HepG2 (cell line): ENCODE results near the gene TUBGCP6. TPM values are rescaled to one million over a fixed set of nuclear protein-coding genes. Genes with fewer than 3 reads are reported as not detected.

Experiments
- ATAC-seq: fragments of 200-7000 bp; cut with Tn5 transposase; 3 replicates; pipeline ENCODE4 v1.9.1; 2020; ENCODE audit warnings: mild to moderate bottlenecking, moderate library complexity
- BruUV-seq: library from RNA; stranded (reverse); fragments of 400-500 nt; replicated peaks from 2 replicates; lab custom pipeline; 2021; lab: Mats Ljungman, UMichigan
- CTCF ChIA-PET: fragments of 300-600 bp; formaldehyde crosslinking; extraction: SDS; loops from one replicate; lab custom pipeline; 2021; ENCODE audit warnings: low total read pairs, inconsistent platforms, low intra/inter-chr PET ratio; lab: Yijun Ruan, JAX
- POLR2A ChIA-PET: fragments of 350-600 bp; sonication (Branson Sonifier 250); formaldehyde crosslinking; loops from one replicate; lab custom pipeline; 2020; ENCODE audit warnings: antibody characterized with exemption, inconsistent platforms; lab: Yijun Ruan, JAX
- DNase-seq: peaks from one replicate; pipeline ENCODE4 v3.0.0-alpha.2; 2015; ENCODE audit warnings: low spot score
- FAIRE-seq: peaks from 3 replicates; lab custom pipeline; 2011; peaks lifted over from hg19 to GRCh38; lab: Jason Lieb, UNC
- H2AFZ ChIP-seq: one replicate; pipeline ENCODE4 v1.6.1; 2011; ENCODE audit warnings: low read length, inconsistent platforms
- H3K27ac ChIP-seq: fragments of 300-600 bp; 3 replicates; pipeline ENCODE4 v1.8.0; 2011; ENCODE audit warnings: mixed run types, mild to moderate bottlenecking, mixed read lengths, low read length, inconsistent platforms; ENCODE audit not compliant: insufficient read depth; ENCODE audit errors: extremely low read length
- H3K27me3 ChIP-seq, 2 experiments: fragments of 200-600 bp in 1 of 2; 2 replicates in 1 of 2; 3 replicates in 1 of 2; pipeline versions ENCODE4 v1.6.0 to v1.8.0; 2011; ENCODE audit warnings: low read length in 2 of 2, mild to moderate bottlenecking in 2 of 2, moderate library complexity in 2 of 2, inconsistent platforms in 1 of 2; ENCODE audit not compliant: insufficient read depth in 2 of 2, control insufficient read depth in 1 of 2
- H3K36me3 ChIP-seq, 2 experiments: fragments of 200-600 bp in 1 of 2; replicated peaks in 1 of 2; 2 replicates in 1 of 2; 3 replicates in 1 of 2; pipeline versions ENCODE4 v1.5.1 to v1.8.0; 2011; ENCODE audit warnings: low read length in 2 of 2, inconsistent platforms in 1 of 2; ENCODE audit not compliant: insufficient read depth in 2 of 2, control insufficient read depth in 1 of 2
- H3K4me1 ChIP-seq: 2 replicates; pipeline ENCODE4 v1.5.1; 2012; ENCODE audit warnings: low read length, inconsistent platforms; ENCODE audit not compliant: insufficient read depth
- H3K4me2 ChIP-seq: 2 replicates; pipeline ENCODE4 v1.6.0; 2011; ENCODE audit warnings: low read depth, low read length, inconsistent platforms
- H3K4me3 ChIP-seq, 3 experiments: fragments of 200-600 bp in 1 of 3; sonication (generic), shearing (Covaris generic) in 1 of 3; replicated peaks in 1 of 3; 2 replicates each; pipeline ENCODE4 v1.5.1; 2011 to 2016; ENCODE audit warnings: low read length in 3 of 3, inconsistent platforms in 2 of 3, low read depth in 2 of 3, mild to moderate bottlenecking in 2 of 3, control low read depth in 1 of 3, mixed read lengths in 1 of 3; ENCODE audit not compliant: insufficient read depth in 1 of 3
- H3K79me2 ChIP-seq: one replicate; pipeline ENCODE4 v1.6.1; 2011; ENCODE audit warnings: low read length, inconsistent platforms; ENCODE audit not compliant: insufficient read depth
- H3K9ac ChIP-seq: 2 replicates; pipeline ENCODE4 v1.6.0; 2011; ENCODE audit warnings: mild to moderate bottlenecking, low read depth, low read length, inconsistent platforms; ENCODE audit not compliant: insufficient read depth
- H3K9me3 ChIP-seq: 2 replicates; pipeline ENCODE4 v1.5.1; 2012; ENCODE audit warnings: mild to moderate bottlenecking, low read length
- H4K20me1 ChIP-seq: 2 replicates; pipeline ENCODE4 v1.6.0; 2011; ENCODE audit warnings: inconsistent platforms, mild to moderate bottlenecking, low read length, moderate library complexity; ENCODE audit not compliant: insufficient read depth
- CENPT ChIP-seq: sonication (generic); formaldehyde crosslinking; IDR thresholded peaks from 2 replicates; pipeline ENCODE4 v1.8.0; 2022; ENCODE audit warnings: low read depth, mild to moderate bottlenecking, moderate library complexity, missing genetic modification reagents
- CTCF ChIP-seq: sonication (generic); formaldehyde crosslinking; IDR thresholded peaks from 2 replicates; pipeline ENCODE4 v1.5.0; 2020; ENCODE audit warnings: mild to moderate bottlenecking, missing genetic modification reagents, moderate library complexity
- HNF1B ChIP-seq: sonication (generic); formaldehyde crosslinking; IDR thresholded peaks from 2 replicates; pipeline ENCODE4 v1.5.1; 2020; ENCODE audit warnings: mild to moderate bottlenecking, moderate library complexity, missing genetic modification reagents
- KMT2B ChIP-seq: IDR thresholded peaks from 2 replicates; pipeline ENCODE4 v1.6.1; 2016; ENCODE audit warnings: missing genetic modification reagents, missing compliant biosample characterization
- MAFK ChIP-seq, 2 experiments: IDR thresholded peaks in 1 of 2; conservative IDR thresholded peaks in 1 of 2; 2 replicates each; pipeline ENCODE4 v1.6.1; 2011; ENCODE audit warnings: improper control_type of control experiment in 2 of 2, low read length in 2 of 2
- MBNL3 ChIP-seq: fragments of 250-450 bp; sonication (Bioruptor Pico); conservative IDR thresholded peaks from 2 replicates; pipeline ENCODE4 v1.8.0; 2022; ENCODE audit warnings: mild to moderate bottlenecking, inconsistent platforms
- NR2C2 ChIP-seq: sonication (generic); formaldehyde crosslinking; IDR thresholded peaks from 2 replicates; pipeline ENCODE4 v1.4.0; 2020; ENCODE audit warnings: missing genetic modification reagents, mild to moderate bottlenecking, moderate library complexity, borderline replicate concordance
- SIX4 ChIP-seq: sonication (generic); formaldehyde crosslinking; IDR thresholded peaks from 2 replicates; pipeline ENCODE4 v1.4.0; 2020; ENCODE audit warnings: missing genetic modification reagents
- YEATS2 ChIP-seq: sonication (generic); formaldehyde crosslinking; IDR thresholded peaks from 2 replicates; pipeline ENCODE4 v1.4.0; 2020; ENCODE audit warnings: missing genetic modification reagents, borderline replicate concordance
- WGBS: methylation state at CpG from one replicate; pipeline ENCODE4 v1.1.6; 2017; ENCODE audit warnings: low lambda C conversion rate; 5-methylcytosine and 5-hydroxymethylcytosine counted together
- in situ Hi-C: cut with HindIII; loops from 2 replicates; pipeline ENCODE4 v1.10.0; 2017; ENCODE audit warnings: low pct_unique_long_range_greater_than_20kb; ENCODE audit not compliant: extremely low pct_ligation_motif_present
- intact Hi-C: fragments of 100-400 bp; cut with micrococcal nuclease; formaldehyde crosslinking; loops from one replicate; pipeline ENCODE4 v1.10.0; 2022; ENCODE audit not compliant: unreplicated experiment
- polyA plus RNA-seq, 8 experiments: library from polyadenylated mRNA; depleted of rRNA in 3 of 8; stranded (reverse) in 7 of 8; unstranded in 1 of 8; fragments of >200 nt; fragmentation: Illumina TruSeq in 4 of 8; extraction: Trizol in 4 of 8; gene quantifications; 2 replicates each; pipeline versions ENCODE4 v1.2.1 to v1.2.3, GENCODE V29; 2011 to 2016; ENCODE audit warnings: low read depth in 4 of 8, missing spikeins in 1 of 8, mixed read lengths in 1 of 8; ENCODE audit not compliant: insufficient read depth in 1 of 8
- total RNA-seq, 5 experiments: library from RNA; depleted of rRNA; stranded (reverse); fragments of >200 nt; fragmentation: Illumina TruSeq; extraction: Trizol; gene quantifications; 2 replicates each; pipeline ENCODE4 v1.2.3, GENCODE V29; 2016; ENCODE audit warnings: low read depth in 1 of 5

TUBGCP6 gene
- total and polyA plus RNA-seq, 2 of the 13 experiments (the other 11 are each of a cell fraction or from before 2014, with no cell fraction given) = 14.6 to 15.7 TPM

GRCh38 chr22:50238755-50239154 is 6.1 kb downstream of the TUBGCP6 start:
- WGBS = 90% methylated on average over 7 of the region's 9 CpGs
- no TSS peak for BruUV-seq
- intact Hi-C loops = no loop called here

GRCh38 chr22:50236731-50237409 is 8.0 kb downstream of the TUBGCP6 start:
- 79% methylated on average over 9 of the region's 11 CpGs for WGBS
- no peak for DNase-seq
- Histone ChIP-seq H3K27me3 (no peaks in the 10 kb centered on the region), H3K4me1 (peaks cover 8% of the 10 kb centered on the region; the same call in 1 of the 2 replicates), H2AFZ (no peak overlapping the region), H3K9me3 (no peaks in the 10 kb centered on the region), H3K4me2 (no peak overlapping the region), H3K4me3 (no peak overlapping the region), H3K36me3 (peaks cover 15 to 23% of the 10 kb centered on the region in 2 experiments; a peak in 4 of 5 replicates), H3K9ac (no peak overlapping the region), H4K20me1 (peaks cover 10% of the 10 kb centered on the region), H3K27ac (no peak overlapping the region), H3K79me2 (peaks cover 30% of the 10 kb centered on the region)
- ChIA-PET POLR2A (interaction anchor here (0.7 kb wide), 1 partner anchor 9 kb away, joined by 3 read pairs; no protein-coding TSS in a partner anchor), CTCF (interaction anchor here (0.7 to 1.2 kb wide), 2 partner anchors 88 to 90 kb away, joined by 3 to 6 read pairs; no protein-coding TSS in a partner anchor)
- FAIRE-seq = peak; percentile 60
- TF ChIP-seq HNF1B (CRISPR knock-in tag) (no peak), CTCF (CRISPR knock-in tag) (peak; percentile 57), NR2C2 (no peak), KMT2B (CRISPR knock-in tag) (no peak), MAFK (conservative IDR thresholded peaks at IDR 0.05 in 1 of 2, IDR thresholded peaks at IDR 0.05 in 1 of 2; ENCODE audit: low read length in 2 of 2) (peak; percentile 11 to 27; a peak in 2 of 4 replicates)
- BruUV-seq = no TSS peak
- in situ Hi-C loops (no loop called here), intact Hi-C loops (no loop called here)
- ATAC-seq = peak; percentile 34; the same call in 2 of the 3 replicates

More at GRCh38 chr22:50238755-50239154, 6.1 kb downstream of the TUBGCP6 start:
- Histone ChIP-seq H3K4me2 (no peak overlapping the region), H3K27me3 (no peaks in the 10 kb centered on the region; a peak in 1 of 5 replicates), H3K79me2 (peaks cover 45% of the 10 kb centered on the region), H3K9me3 (no peaks in the 10 kb centered on the region), H2AFZ (no peak overlapping the region), H3K27ac (no peak overlapping the region), H3K9ac (no peak overlapping the region), H4K20me1 (peaks cover 14% of the 10 kb centered on the region), H3K4me1 (peaks cover 9% of the 10 kb centered on the region; the same call in 1 of the 2 replicates), H3K4me3 (no peak overlapping the region), H3K36me3 (peaks cover 11 to 19% of the 10 kb centered on the region in 2 experiments; a peak in 4 of 5 replicates)
- ATAC-seq (no peak), FAIRE-seq (no peak), DNase-seq (no peak)
- TF ChIP-seq MBNL3 (CRISPR knock-in tag) (no peak), CENPT (CRISPR knock-in tag) (no peak), SIX4 (CRISPR knock-in tag) (no peak), YEATS2 (CRISPR knock-in tag) (no peak)
- POLR2A ChIA-PET = no interaction called here
- CTCF ChIA-PET = no interaction called here
- in situ Hi-C loops = no loop called here
